Lower leg skin (tissue), 3 donors: Measurements from ENCODE around the gene PAK6.

ENCODE experiments used
- POLR2A ChIP-seq, 2 donors: fragments of 450-650 bp; IDR thresholded peaks; one replicate each; pipeline ENCODE4 v1.6.1; 2016 to 2017; ENCODE audit warnings: antibody characterized with exemption in 2 of 2, mild to moderate bottlenecking in 1 of 2, moderate library complexity in 1 of 2
- TF ChIP-seq, protein P1 (sequence below), 3 donors: fragments of 450-650 bp; IDR thresholded peaks; one replicate each; pipeline ENCODE4 v1.5.1; 2016; ENCODE audit warnings: antibody characterized with exemption in 3 of 3, mild to moderate bottlenecking in 3 of 3, moderate library complexity in 2 of 3

DNA sequence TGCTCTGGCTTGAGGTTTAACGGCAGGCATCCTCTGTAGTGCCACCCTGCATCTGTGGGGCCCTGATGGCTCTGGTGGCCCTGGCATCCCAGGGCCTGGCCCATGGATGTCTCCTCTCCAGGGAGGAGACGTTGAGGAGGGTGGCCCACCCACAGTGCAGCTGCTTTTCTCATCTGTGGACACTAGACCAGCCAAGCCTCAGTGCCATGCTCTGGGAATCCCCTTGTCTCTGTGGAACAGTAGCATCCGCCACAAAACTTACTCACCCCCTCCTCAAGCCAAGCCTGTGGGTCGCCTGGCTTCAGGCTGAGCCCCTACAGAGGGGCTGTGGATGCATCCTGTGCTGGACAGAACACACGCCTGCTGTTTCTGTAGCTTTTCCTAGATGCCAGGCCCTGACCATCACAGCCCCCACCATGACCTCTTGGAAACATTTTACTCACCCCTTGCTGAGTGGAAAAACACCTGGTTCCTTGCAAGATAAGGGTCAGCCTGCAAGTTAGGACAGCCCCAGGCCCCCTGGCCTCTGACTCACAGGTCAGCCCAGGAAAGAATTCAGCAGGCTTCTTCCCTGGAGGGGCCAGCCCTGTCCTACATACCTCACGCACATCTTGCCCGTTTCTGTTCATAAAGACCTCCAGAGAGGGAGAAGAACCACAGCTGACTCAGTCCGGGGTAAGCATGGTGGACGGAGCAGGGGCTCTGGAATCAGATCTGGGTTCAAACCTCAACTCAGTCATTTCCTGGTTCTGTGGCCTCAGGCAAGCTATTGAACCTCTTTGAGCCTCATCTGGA lies 19.0 kb downstream of the PAK6 start:
- no peak for TF ChIP-seq POLR2A (IDR thresholded peaks at IDR 0.05)
- TF ChIP-seq, protein P1, sequence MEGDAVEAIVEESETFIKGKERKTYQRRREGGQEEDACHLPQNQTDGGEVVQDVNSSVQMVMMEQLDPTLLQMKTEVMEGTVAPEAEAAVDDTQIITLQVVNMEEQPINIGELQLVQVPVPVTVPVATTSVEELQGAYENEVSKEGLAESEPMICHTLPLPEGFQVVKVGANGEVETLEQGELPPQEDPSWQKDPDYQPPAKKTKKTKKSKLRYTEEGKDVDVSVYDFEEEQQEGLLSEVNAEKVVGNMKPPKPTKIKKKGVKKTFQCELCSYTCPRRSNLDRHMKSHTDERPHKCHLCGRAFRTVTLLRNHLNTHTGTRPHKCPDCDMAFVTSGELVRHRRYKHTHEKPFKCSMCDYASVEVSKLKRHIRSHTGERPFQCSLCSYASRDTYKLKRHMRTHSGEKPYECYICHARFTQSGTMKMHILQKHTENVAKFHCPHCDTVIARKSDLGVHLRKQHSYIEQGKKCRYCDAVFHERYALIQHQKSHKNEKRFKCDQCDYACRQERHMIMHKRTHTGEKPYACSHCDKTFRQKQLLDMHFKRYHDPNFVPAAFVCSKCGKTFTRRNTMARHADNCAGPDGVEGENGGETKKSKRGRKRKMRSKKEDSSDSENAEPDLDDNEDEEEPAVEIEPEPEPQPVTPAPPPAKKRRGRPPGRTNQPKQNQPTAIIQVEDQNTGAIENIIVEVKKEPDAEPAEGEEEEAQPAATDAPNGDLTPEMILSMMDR (IDR thresholded peaks at IDR 0.05) = no peak
